GM08714 (cell line): ENCODE measurements around the gene PABPN1L.
"Not testable (repeated sequence)": the region's sequence is repeated elsewhere in the genome, so short reads cannot be mapped to it uniquely, and the experiment has no call there.

Experiments used
- H3K4me3 ChIP-seq: fragments of 200-500 bp; sonication (Bioruptor generic); 2 replicates; pipeline ENCODE4 v1.5.1; 2014; ENCODE audit warnings: mild to moderate bottlenecking, low read length, inconsistent platforms
- ZNF274 ChIP-seq: IDR thresholded peaks from 2 replicates; pipeline ENCODE4 v1.6.1; 2012; ENCODE audit warnings: mild to moderate bottlenecking, low read depth, low read length

PABPN1L gene

GRCh38 chr16:88833086-88833485 lies 33.4 kb downstream of the PABPN1L start:
- no peak for TF ChIP-seq ZNF274

GRCh38 chr16:88831838-88832237 lies 34.6 kb downstream of the PABPN1L start:
- no peak for TF ChIP-seq ZNF274
- no peak overlapping the region for H3K4me3 ChIP-seq

More at GRCh38 chr16:88833086-88833485, 33.4 kb downstream of the PABPN1L start:
- H3K4me3 ChIP-seq, result no peak overlapping the region

- no peak for TF ChIP-seq ZNF274
- H3K4me3 ChIP-seq, result no peak overlapping the region
These were observed 35.7 kb downstream of the PABPN1L start for GRCh38 chr16:88830783-88831182.

- H3K4me3 ChIP-seq, result no peak overlapping the region
- no peak for TF ChIP-seq ZNF274
These were observed 36.2 kb downstream of the PABPN1L start for GRCh38 chr16:88830258-88830657.

DNA sequence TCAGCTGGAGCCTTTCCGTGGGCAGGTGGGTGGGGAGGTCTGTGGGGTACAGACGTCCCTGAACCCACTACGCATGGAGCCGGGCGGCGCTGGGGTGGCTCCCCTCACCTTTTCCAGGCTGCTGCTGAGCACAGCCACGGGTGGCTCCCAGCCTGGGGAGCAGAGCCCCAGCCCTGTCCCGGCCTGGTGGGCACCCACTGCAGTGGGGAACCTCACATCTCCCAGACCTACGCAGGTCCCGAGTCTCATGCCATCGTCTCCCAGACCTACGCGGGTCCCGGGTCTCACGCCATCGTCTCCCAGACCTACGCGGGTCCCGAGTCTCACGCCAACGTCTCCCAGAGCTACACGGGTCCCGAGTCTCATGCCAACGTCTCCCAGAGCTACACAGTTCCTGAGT lies 37.7 kb downstream of the PABPN1L start:
- H3K4me3 ChIP-seq, result no peak overlapping the region
- no peak for TF ChIP-seq ZNF274

DNA sequence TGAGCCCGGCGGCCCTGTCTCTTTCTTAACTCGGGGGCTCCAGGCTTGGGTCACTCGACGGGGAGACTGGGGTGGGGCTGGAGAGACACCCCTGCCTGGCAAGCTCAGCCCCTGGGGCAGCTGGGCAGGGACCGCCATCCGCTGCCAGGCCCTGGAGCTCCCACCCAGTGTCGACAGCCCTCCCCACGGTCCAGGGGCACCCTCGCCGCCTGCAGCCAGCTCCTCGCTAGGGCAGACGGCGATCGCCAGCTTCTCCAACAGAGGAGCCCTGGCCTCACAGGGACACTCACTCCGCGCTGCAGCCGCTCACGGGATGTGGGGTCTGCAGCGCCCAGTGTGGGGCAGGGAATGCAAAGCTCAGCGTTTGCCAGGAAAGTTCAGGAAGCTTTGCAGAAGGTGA lies 38.7 kb downstream of the PABPN1L start:
- no peak overlapping the region for H3K4me3 ChIP-seq
- no peak for TF ChIP-seq ZNF274

DNA sequence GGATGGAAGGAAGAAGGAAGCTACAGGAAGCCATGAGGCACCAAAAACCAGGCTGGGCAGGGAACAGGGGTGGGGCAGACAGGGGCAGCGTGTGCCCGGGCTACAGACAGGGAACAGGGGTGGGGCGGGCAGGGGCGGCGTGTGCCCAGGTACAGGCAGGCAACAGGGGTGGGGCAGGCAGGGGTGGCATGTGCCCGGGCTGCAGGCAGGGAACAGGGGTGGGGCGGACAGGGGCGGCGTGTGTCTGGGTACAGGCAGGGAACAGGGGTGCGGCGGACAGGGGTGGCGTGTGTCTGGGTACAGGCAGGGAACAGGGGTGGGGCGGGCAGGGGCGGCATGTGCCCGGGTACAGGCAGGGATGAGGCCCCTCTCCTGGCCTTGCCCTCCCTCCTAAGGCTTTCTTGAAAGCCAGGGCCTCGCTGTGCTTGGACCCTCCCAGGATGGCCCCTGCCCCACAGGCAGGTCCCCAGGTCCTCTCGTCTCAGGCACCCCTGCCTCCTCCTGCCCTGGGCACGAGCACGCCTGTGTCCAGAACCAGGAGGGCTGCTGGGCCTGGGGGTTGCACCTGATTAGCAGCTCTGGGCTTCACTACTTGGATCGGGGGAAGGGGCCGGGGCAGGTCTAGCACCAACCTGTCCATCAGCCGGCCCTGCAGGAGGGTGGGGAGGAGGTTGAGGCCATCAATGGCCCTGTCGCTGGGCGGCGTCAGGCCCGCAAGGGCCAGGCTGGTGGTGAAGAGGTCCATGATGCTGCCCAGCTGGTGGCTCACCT lies 40.2 kb downstream of the PABPN1L start:
- H3K4me3 ChIP-seq, result no peak overlapping the region
- TF ChIP-seq ZNF274, result no peak

DNA sequence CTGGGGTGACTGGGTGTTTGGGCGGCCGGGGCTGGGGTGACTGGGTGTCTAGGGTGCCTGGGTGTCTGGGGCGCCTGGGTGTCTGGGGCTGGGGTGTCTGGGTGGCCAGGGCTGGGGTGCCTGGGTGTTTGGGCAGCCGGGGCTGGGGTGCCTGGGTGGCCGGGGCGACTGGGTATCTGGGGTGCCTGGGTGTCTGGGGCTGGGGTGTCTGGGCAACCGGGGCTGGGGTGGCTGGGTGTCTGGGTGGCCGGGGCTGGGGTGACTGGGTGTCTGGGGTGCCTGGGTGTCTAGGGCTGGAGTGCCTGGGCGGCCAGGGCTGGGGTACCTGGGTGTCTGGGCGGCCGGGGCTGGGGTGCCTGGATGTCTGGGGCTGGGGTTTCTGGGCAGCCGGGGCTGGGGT lies 41.3 kb downstream of the PABPN1L start:
- no peak overlapping the region for H3K4me3 ChIP-seq
- no peak for TF ChIP-seq ZNF274

DNA sequence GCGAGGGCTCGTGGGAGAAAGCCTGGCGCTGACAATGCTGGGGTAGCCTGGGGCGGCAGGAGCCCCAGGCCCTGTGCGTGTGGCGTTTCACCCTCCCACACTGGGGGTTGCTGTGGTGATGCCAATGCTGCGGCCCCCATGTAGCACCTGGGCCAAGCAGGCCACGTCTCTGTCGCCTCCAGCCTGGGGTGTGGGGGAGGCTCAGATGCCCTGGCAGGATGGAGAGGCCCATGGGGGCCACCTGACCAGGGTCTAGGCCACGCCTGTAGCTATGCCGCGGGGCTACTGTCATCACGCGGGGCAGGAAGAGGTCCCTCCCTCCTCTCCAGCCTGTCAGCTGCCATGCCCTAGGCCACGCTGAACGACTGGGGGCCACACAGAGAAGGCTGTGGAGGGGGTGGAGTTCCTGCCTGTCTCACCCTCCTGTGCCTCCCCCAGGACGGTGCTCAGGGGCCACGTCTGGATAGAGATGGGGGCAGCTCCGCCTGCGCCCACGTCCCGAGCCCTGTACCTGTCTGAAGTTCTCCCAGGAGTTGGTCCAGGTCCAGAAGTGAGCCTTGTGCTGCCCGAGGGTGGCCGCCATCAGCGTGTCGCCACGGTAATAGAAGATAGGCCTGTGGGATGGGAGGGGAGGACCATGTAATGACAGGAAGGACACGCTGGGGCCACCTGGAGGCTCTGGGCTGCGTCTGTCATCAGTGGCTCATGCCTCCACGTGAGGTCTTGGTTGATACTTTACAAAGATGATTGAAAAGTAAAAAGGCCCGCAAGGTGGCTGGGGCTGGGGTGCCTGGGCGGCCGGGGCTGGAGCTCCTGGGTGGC lies 42.0 kb downstream of the PABPN1L start:
- H3K4me3 ChIP-seq, result no peak overlapping the region
- no peak for TF ChIP-seq ZNF274

DNA sequence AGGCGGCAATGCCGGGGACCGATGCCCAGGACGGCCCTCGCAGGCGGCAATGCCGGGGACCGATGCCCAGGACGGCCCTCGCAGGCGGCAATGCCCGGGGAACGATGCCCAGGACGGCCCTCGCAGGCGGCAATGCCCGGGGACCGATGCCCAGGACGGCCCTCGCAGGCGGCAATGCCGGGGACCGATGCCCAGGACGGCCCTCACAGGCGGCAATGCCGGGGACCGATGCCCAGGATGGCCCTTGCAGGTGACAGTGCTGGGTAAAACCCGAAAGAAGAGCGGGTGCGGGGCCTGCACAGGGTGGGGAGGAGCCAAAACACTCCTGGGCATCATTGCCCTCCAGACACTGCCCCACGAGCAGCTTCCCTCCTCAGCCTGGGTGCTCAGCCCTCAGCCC lies 42.8 kb downstream of the PABPN1L start:
- not testable (repeated sequence) for H3K4me3 ChIP-seq

DNA sequence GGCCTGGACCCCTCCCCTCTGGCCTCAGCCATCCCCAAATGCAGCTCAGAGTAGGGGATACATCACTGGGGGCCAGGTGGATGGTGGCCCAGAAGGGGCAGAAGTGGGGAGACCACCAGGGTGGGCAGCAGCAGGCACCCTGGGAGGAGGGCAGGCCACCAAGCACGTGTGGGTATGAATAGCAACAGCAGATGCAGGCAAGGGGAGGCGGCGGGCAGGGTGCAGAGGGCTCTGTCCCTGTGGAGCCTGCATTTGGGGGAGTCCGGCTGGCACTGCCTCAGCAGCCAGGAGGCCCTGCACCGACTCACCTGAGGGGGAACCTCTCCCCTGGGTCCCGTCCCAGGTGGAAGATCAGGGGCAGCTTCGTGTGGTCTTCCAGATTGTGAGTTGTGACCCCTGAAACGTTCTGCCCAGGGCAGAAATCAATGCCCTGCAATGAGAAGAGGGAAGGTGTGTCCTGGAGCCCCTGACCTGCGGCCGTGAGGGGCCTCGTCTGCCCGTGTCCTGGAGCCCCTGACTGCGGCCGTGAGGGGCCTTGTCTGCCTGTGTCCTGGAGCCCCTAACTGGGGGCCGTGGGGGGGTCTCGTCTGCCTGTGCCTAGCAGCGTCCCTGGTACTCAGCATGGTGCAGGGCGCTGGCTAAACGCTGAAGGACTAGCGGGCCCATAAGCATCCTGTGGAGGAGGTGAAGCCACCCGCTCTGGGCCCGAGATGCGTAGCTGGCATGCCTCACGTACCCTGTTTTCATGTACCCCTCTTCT lies 44.0 kb downstream of the PABPN1L start:
- no peak for TF ChIP-seq ZNF274
- H3K4me3 ChIP-seq, result no peak overlapping the region

- TF ChIP-seq ZNF274, result no peak
- no peak overlapping the region for H3K4me3 ChIP-seq
These were observed 45.2 kb downstream of the PABPN1L start for GRCh38 chr16:88821168-88821850.

DNA sequence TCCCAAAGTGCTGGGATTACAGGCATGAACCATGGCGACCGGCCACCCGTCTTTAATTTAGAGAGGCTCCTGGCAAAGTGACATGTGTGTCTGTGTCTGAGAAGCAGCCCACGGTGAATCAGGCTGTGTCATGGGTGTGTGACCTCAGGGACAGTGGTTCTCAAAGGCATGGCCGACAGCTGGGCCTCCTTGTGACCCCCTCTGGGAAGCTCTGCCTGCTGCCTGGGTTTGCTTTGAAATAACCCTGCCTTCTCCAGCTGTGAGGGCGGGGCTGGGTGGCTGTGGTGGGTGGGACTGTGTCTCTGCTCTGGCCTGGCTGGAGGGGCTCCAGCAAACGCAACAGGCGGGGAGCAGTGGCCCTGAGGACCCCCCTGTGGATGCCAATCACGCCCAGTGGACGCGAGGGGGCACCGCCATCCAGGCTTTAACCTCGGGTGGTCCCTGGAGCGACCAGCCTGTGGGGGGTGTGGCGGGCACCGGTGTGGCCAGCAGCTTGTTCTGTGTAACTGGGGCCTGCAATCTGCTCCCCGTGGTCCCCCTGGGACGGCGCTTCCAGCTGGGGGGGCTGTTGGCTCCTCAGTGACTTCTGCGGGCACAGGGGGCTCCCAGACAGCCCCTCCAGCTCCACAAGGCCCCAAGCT lies 46.0 kb downstream of the PABPN1L start:
- TF ChIP-seq ZNF274, result no peak
- no peak overlapping the region for H3K4me3 ChIP-seq
